Measurements from ENCODE around the gene CFAP74. TPM values are rescaled to one million over a fixed set of nuclear protein-coding genes. Genes with fewer than 3 reads are reported as not detected.

Gene CFAP74
- total RNA-seq, 1 donor from 2014 or later, result 0.42 TPM

DNA sequence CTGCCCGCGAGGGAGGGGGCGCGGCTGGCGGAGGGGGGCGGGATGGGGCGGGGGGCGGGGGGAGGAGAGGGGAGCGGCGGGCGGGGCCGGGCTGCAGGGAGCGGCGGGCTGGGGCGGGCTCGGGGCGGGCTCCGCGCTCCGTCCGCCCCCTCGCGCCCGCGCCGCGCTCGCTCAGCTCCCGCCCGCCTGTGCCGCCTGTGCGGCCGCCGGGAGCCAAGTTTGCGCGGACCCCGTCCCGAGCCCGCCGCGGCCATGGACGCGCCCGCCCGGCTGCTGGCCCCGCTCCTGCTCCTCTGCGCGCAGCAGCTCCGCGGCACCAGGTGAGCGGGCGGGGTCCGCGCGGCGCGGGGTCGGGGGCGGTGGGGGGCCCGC lies 15.6 kb upstream of the CFAP74 start, which contains the start of gene GABRD:
Gene GABRD, plus strand, starts transcription at position 174 of the 372 bp plus-strand sequence. Its CDS starts 79 bp downstream, at position 253.
- Mint-ChIP-seq H3K27ac (no peak within 1 kb of the TSS), H3K27me3 (ENCODE audit: low read depth) (peaks cover 94% of the 10 kb centered on the region), H3K4me1 (peaks cover 3% of the 10 kb centered on the region), H3K4me3 (peak within 1 kb of the TSS; percentile 66), H3K9me3 (no peaks in the 10 kb centered on the region), H3K36me3 (no peaks in the 10 kb centered on the region)
- TF ChIP-seq, protein P1, sequence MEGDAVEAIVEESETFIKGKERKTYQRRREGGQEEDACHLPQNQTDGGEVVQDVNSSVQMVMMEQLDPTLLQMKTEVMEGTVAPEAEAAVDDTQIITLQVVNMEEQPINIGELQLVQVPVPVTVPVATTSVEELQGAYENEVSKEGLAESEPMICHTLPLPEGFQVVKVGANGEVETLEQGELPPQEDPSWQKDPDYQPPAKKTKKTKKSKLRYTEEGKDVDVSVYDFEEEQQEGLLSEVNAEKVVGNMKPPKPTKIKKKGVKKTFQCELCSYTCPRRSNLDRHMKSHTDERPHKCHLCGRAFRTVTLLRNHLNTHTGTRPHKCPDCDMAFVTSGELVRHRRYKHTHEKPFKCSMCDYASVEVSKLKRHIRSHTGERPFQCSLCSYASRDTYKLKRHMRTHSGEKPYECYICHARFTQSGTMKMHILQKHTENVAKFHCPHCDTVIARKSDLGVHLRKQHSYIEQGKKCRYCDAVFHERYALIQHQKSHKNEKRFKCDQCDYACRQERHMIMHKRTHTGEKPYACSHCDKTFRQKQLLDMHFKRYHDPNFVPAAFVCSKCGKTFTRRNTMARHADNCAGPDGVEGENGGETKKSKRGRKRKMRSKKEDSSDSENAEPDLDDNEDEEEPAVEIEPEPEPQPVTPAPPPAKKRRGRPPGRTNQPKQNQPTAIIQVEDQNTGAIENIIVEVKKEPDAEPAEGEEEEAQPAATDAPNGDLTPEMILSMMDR (IDR thresholded peaks at IDR 0.05; ENCODE audit: unreplicated experiment), result no peak
- no peak for DNase-seq (ENCODE audit: low spot score in 2 of 2, unreplicated experiment in 2 of 2)

DNA sequence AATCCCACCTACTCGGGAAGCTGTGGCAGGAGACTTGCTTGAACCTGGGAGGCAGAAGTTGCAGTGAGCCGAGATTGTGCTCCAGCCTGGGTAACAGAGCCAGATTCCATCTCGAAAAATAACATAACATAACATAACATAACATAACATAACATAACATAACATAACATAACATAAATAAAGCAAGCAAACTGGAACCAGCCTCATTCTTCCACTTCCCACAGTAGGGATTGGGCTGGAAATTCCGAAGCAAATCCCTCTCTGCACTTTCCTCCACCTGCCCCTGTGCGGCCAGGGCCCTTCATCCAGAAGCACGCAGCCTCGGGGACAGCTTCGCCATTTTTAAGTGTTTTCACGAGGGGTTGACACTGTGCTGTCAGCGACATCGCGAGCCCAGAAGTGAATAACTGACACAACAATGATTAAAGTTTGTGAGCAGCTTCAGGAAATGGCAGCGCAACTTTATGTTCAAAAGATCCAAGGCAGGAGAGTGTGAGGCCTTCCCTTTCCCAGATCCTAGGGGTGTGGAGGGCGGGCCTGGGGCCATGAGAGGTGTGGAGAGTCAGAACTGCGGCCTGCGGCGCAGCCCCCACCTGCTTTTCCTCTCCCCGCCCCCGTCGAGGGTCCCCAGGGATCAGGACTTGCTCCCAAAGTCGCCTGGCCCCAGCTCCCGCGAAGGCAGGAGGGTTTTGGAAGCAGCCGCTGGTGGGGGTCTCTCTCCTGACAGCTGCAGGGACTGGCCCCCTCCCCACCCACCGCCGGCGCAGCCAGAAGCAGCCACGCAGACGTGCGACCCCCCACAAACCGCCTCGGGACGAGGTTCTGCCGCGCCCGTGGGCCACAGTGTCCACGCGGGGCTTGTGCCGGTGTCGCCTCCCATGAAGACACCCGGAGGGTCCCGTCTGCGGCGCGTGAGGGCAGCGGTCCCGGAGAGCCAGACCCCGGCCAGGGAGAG lies 14.9 kb upstream of the CFAP74 start:
- Mint-ChIP-seq H3K9me3 (no peaks in the 10 kb centered on the region), H3K4me3 (peak overlapping the region; percentile 66), H3K27me3 (ENCODE audit: low read depth) (peaks cover 93% of the 10 kb centered on the region), H3K4me1 (peaks cover 3% of the 10 kb centered on the region), H3K36me3 (no peaks in the 10 kb centered on the region), H3K27ac (no peak overlapping the region)
- no peak for DNase-seq (ENCODE audit: low spot score in 2 of 2, unreplicated experiment in 2 of 2)
- TF ChIP-seq, protein P1 (IDR thresholded peaks at IDR 0.05; ENCODE audit: unreplicated experiment), result no peak

DNA sequence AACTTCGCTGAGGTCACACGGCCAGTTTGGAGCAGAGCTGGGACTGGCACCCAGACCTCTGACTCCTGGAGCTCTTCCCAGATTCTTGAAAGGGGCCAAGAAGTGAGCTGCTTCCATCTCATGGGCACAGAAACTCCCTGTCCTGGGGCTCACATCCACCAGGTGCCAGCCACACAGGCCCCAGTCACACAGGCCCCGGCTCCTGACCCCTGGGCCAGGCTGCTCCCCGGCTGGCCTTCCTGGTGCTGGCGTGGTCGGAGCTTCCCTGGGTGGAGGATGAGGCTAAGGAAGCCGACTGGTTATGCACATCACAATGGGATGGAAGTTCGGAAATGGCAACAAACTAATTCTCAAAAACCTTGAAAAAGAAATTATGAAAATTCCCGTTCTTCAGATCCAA lies 12.5 kb upstream of the CFAP74 start:
- DNase-seq (ENCODE audit: low spot score in 2 of 2, unreplicated experiment in 2 of 2), result no peak
- no peaks in the 10 kb centered on the region for H3K36me3 Mint-ChIP-seq
- no peak overlapping the region for H3K4me3 Mint-ChIP-seq
- H3K27ac Mint-ChIP-seq, result no peak overlapping the region
- H3K9me3 Mint-ChIP-seq, result no peaks in the 10 kb centered on the region
- H3K4me1 Mint-ChIP-seq, result peaks cover 3% of the 10 kb centered on the region
- TF ChIP-seq, protein P1 (IDR thresholded peaks at IDR 0.05; ENCODE audit: unreplicated experiment), result no peak
- H3K27me3 Mint-ChIP-seq (ENCODE audit: low read depth), result peaks cover 85% of the 10 kb centered on the region

DNA sequence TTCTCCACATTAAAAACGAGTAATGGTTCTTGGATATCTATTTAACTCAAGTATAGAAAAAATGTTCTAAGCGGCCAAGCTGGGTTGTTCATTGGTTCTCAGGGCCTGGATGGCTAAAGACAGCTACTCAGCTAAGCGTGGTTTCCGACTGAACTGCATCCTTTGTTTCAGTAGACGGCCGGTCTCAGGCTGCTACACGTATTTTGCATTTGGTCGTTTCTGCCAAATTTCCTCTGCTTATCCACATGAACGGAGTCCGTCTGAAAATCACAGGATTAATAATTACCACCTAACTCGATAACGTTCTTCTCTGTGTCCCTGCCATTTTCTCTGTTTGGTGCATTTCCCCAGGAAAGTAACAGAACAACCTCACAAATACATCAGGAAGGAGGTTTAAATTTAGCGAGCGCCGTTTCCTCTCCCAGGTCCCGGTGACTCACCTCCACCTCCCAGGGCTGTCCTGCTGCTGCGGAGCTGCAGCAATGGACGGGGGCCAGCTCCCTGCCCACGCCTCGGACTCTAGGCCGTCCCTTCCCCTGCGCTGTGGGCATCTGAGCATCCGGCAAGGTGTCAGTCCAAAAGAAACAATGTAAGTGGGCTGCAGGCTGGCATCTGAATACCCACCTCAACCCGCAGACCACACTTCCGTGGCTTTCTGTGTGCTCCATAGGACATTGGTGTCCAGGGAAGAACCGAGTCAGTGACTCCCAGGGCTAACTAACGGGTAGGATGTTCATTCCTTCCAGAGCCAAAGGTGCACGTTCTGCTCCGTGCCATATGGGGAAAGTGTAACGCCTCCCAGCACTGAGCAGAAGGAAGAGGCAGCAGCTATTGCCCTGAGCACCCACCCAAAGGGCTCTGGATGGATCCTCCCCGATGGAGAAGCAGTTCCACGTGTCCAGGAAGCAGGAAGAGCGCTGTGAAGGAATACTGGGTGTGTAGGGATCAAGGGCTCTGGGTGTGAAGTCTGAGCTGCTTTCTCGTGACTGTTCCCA lies 11.5 kb upstream of the CFAP74 start:
- Mint-ChIP-seq H3K4me3 (no peak overlapping the region), H3K36me3 (no peaks in the 10 kb centered on the region), H3K27me3 (ENCODE audit: low read depth) (peaks cover 82% of the 10 kb centered on the region), H3K9me3 (no peaks in the 10 kb centered on the region), H3K4me1 (peaks cover 3% of the 10 kb centered on the region), H3K27ac (no peak overlapping the region)
- TF ChIP-seq, protein P1 (IDR thresholded peaks at IDR 0.05; ENCODE audit: unreplicated experiment), result no peak
- no peak for DNase-seq (ENCODE audit: low spot score in 2 of 2, unreplicated experiment in 2 of 2)

DNA sequence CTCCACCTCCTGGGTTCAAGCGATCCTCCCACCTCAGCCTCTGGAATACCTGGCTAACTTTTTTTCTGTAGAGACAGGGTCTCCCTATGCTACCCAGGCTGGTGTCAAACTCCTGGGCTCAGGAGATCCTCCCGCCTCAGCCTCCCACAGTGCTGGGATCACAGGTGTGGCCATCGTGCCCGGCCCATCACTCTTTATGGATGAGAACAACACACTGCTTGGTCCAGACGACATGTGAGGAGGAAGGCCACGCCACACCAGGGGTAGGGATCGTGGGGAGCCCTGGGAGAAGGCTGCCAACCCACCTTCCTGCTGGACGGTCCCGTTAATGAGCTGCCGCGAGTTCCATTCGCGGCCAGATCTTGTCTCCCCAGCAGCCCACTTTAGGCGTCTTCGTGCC lies 10.6 kb upstream of the CFAP74 start:
- peaks cover 86% of the 10 kb centered on the region for H3K27me3 Mint-ChIP-seq (ENCODE audit: low read depth)
- H3K4me3 Mint-ChIP-seq, result no peak overlapping the region
- TF ChIP-seq, protein P1 (IDR thresholded peaks at IDR 0.05; ENCODE audit: unreplicated experiment), result no peak
- H3K4me1 Mint-ChIP-seq, result peaks cover 3% of the 10 kb centered on the region
- H3K27ac Mint-ChIP-seq, result no peak overlapping the region
- no peak for DNase-seq (ENCODE audit: low spot score in 2 of 2, unreplicated experiment in 2 of 2)
- no peaks in the 10 kb centered on the region for H3K36me3 Mint-ChIP-seq
- no peaks in the 10 kb centered on the region for H3K9me3 Mint-ChIP-seq
